Measurements from ENCODE around the gene LYRM4. TPM values are rescaled to one million over a fixed set of nuclear protein-coding genes. Genes with fewer than 3 reads are reported as not detected.

Gene LYRM4
- total and polyA plus RNA-seq, 2 experiments from 2014 or later = 51.0 to 62.0 TPM

GRCh38 chr6:5278047-5278446 is 17.3 kb upstream of the LYRM4 start (continued):
- TF ChIP-seq REST (IDR thresholded peaks at IDR 0.05; ENCODE audit: unreplicated experiment) (no peak), POLR2AphosphoS5 (IDR thresholded peaks at IDR 0.05; ENCODE audit: low read depth) (no peak), EZH2phosphoT487 (IDR thresholded peaks at IDR 0.05; ENCODE audit: unreplicated experiment) (no peak), EZH2 (IDR thresholded peaks at IDR 0.05; ENCODE audit: low read depth, unreplicated experiment) (no peak), CTCF (conservative IDR thresholded peaks at IDR 0.05; ENCODE audit: low read depth in 2 of 2) (no peak), STAT1 (IDR thresholded peaks at IDR 0.05; ENCODE audit: unreplicated experiment) (no peak), JUNB (IDR thresholded peaks at IDR 0.05; ENCODE audit: unreplicated experiment) (no peak), ETS1 (IDR thresholded peaks at IDR 0.05) (no peak), ZNF331 (CRISPR knock-in tag; IDR thresholded peaks at IDR 0.05; ENCODE audit: low read depth) (no peak), CREB1 (CRISPR knock-in tag; IDR thresholded peaks at IDR 0.05; ENCODE audit: low read depth) (no peak), NANOG (IDR thresholded peaks at IDR 0.05; ENCODE audit: borderline replicate concordance) (no peak), ZNF114 (CRISPR knock-in tag; IDR thresholded peaks at IDR 0.05) (no peak)

GRCh38 chr6:5277589-5277988 is 16.8 kb upstream of the LYRM4 start:
- no peak overlapping the region for H2AFZ ChIP-seq
- no peaks in the 10 kb centered on the region for H3K9me2 ChIP-seq (ENCODE audit: insufficient read depth)
- Mint-ChIP-seq H3K4me3 (no peak overlapping the region), H3K4me1 (peaks cover 35% of the 10 kb centered on the region), H3K27ac (no peak overlapping the region; the same call in 1 of the 2 replicates), H3K27me3 (ENCODE audit: insufficient read depth, low read depth, poor library complexity) (peaks cover 10% of the 10 kb centered on the region), H3K9me3 (no peaks in the 10 kb centered on the region; the same call in 2 of the 3 replicates), H3K36me3 (ENCODE audit: low read depth) (no peaks in the 10 kb centered on the region)
- no peak for DNase-seq (ENCODE audit: low spot score)
- H3K79me2 ChIP-seq (replicated peaks; ENCODE audit: insufficient read depth) = peaks cover 10% of the 10 kb centered on the region
- no peak overlapping the region for H3K27ac ChIP-seq (ENCODE audit: low read depth)
- no peak for ATAC-seq
- no peaks in the 10 kb centered on the region; the same call in 1 of the 2 replicates for H4K20me1 ChIP-seq (replicated peaks; ENCODE audit: insufficient read depth)
- H3K4me3 ChIP-seq = no peak overlapping the region
- H3F3A ChIP-seq (replicated peaks; ENCODE audit: low read depth) = no peaks in the 10 kb centered on the region
- H3K4me1 ChIP-seq (ENCODE audit: insufficient read depth) = peaks cover 23% of the 10 kb centered on the region
- no peaks in the 10 kb centered on the region for H3K36me3 ChIP-seq (ENCODE audit: insufficient read depth)
- H3K4me2 ChIP-seq = no peak overlapping the region
- no peaks in the 10 kb centered on the region for H3K27me3 ChIP-seq (ENCODE audit: insufficient read depth)
- no peak for TF ChIP-seq CREB1 (CRISPR knock-in tag; IDR thresholded peaks at IDR 0.05; ENCODE audit: low read depth)
- no peak for TF ChIP-seq ZNF462 (CRISPR knock-in tag; IDR thresholded peaks at IDR 0.05)
